ENCODE data around the gene LRRFIP1. TPM values are rescaled to one million over a fixed set of nuclear protein-coding genes. Genes with fewer than 3 reads are reported as not detected.
"Not testable (repeated sequence)": the region's sequence is repeated elsewhere in the genome, so short reads cannot be mapped to it uniquely, and the experiment has no call there.

LRRFIP1 gene
- total and polyA plus RNA-seq, 7 donors, result 42.3 to 108 (median 91.9) TPM

GRCh38 chr2:237686659-237687136, 59.3 kb downstream of the LRRFIP1 start:
- intact Hi-C loops (cut with DNase I), result no loop called here
- Histone ChIP-seq H3K9me3 (no peaks in the 10 kb centered on the region), H3K36me3 (ENCODE audit: insufficient read depth in 1 of 2, low read depth in 1 of 2) (no peaks in the 10 kb centered on the region), H3K27me3 (ENCODE audit: insufficient read depth in 3 of 3, low read length in 2 of 3) (no peaks in the 10 kb centered on the region), H3K4me1 (peaks cover 56% of the 10 kb centered on the region), H3K4me3 (no peak overlapping the region), H3K27ac (peak overlapping the region; percentile 86)
- no peak for TF ChIP-seq CTCF (IDR thresholded peaks at IDR 0.05)
- ATAC-seq, result no peak
- 82 to 85% (median 85%) methylated on average over 11 of the region's 11 CpGs for WGBS, 3 donors
- DNase-seq, result no peak

GRCh38 chr2:237688081-237688480, 60.7 kb downstream of the LRRFIP1 start:
- Histone ChIP-seq H3K27ac (peak overlapping the region; percentile 86), H3K36me3 (ENCODE audit: insufficient read depth in 1 of 2, low read depth in 1 of 2) (no peaks in the 10 kb centered on the region), H3K4me3 (no peak overlapping the region), H3K27me3 (ENCODE audit: insufficient read depth in 3 of 3, low read length in 2 of 3) (no peaks in the 10 kb centered on the region), H3K4me1 (peaks cover 50% of the 10 kb centered on the region), H3K9me3 (no peaks in the 10 kb centered on the region)
- ATAC-seq (no peak), DNase-seq (no peak)
- intact Hi-C loops (cut with DNase I), result no loop called here
- no peak for TF ChIP-seq CTCF (IDR thresholded peaks at IDR 0.05)
- 42 to 69% (median 44%) methylated on average over 1 of the region's 1 CpG for WGBS, 3 donors

GRCh38 chr2:237688541-237688940, 61.2 kb downstream of the LRRFIP1 start:
- H3K4me3 ChIP-seq; H3K9me3 ChIP-seq; H3K36me3 ChIP-seq (ENCODE audit: insufficient read depth in 1 of 2, low read depth in 1 of 2); H3K27me3 ChIP-seq (ENCODE audit: insufficient read depth in 3 of 3, low read length in 2 of 3); ATAC-seq; DNase-seq; intact Hi-C loops (cut with DNase I): not testable (repeated sequence)
- WGBS, 3 donors, result 85 to 93% (median 87%) methylated on average over 6 of the region's 6 CpGs
- Histone ChIP-seq H3K27ac (peak overlapping the region; percentile 86), H3K4me1 (peaks cover 55% of the 10 kb centered on the region)

- TF ChIP-seq CTCF (IDR thresholded peaks at IDR 0.05), result no peak
- Histone ChIP-seq H3K9me3 (no peaks in the 10 kb centered on the region), H3K4me3 (peak overlapping the region; percentile 3), H3K27ac (peak overlapping the region; percentile 86), H3K36me3 (ENCODE audit: insufficient read depth in 1 of 2, low read depth in 1 of 2) (no peaks in the 10 kb centered on the region), H3K4me1 (peaks cover 61% of the 10 kb centered on the region), H3K27me3 (ENCODE audit: insufficient read depth in 3 of 3, low read length in 2 of 3) (no peaks in the 10 kb centered on the region)
- WGBS, 3 donors, result 42 to 67% (median 52%) methylated on average over 6 of the region's 6 CpGs
- ATAC-seq (peak; percentile 10 to 36 (median 18)), DNase-seq (peak in 1 of 2 donors; percentile 74)
- intact Hi-C loops (cut with DNase I), result loop anchor here in 1 of 2 donors (5.0 kb wide), 1 partner anchor 43 kb away; no protein-coding TSS in a partner anchor
Measured at GRCh38 chr2:237689336-237690131, 62.1 kb downstream of the LRRFIP1 start.

All from psoas muscle (tissue), 8 donors.